Mesothelial cell of epicardium (in vitro differentiated cells): Measurements from ENCODE around the gene TMEM163. TPM values are rescaled to one million over a fixed set of nuclear protein-coding genes. Genes with fewer than 3 reads are reported as not detected.

Experiments used
- DNase-seq, 2 experiments: peaks; one replicate each; pipeline ENCODE4 v3.0.0; 2021; ENCODE audit warnings: low spot score in 2 of 2; ENCODE audit not compliant: unreplicated experiment in 2 of 2
- H3K27ac Mint-ChIP-seq: 2 replicates; pipeline ENCODE4 v1.8.0; 2021; ENCODE audit warnings: mixed read lengths
- H3K27me3 Mint-ChIP-seq: 2 replicates; pipeline ENCODE4 v1.8.0; 2021; ENCODE audit warnings: low read depth, mixed read lengths
- H3K36me3 Mint-ChIP-seq: 2 replicates; pipeline ENCODE4 v1.8.0; 2021; ENCODE audit warnings: mixed read lengths
- H3K4me1 Mint-ChIP-seq: 2 replicates; pipeline ENCODE4 v1.8.0; 2021; ENCODE audit warnings: mixed read lengths
- H3K4me3 Mint-ChIP-seq: 2 replicates; pipeline ENCODE4 v1.8.0; 2021; ENCODE audit warnings: mild to moderate bottlenecking, moderate library complexity, mixed read lengths
- H3K9me3 Mint-ChIP-seq: 2 replicates; pipeline ENCODE4 v1.8.0; 2021; ENCODE audit warnings: mixed read lengths
- CTCF ChIP-seq: fragments of 200-600 bp; sonication (generic); IDR thresholded peaks from one replicate; pipeline ENCODE4 v1.5.0; 2021; ENCODE audit warnings: antibody characterized with exemption; ENCODE audit not compliant: unreplicated experiment
- total RNA-seq: library from RNA; stranded (reverse); gene quantifications from 3 replicates; pipeline ENCODE4 v1.2.1, GENCODE V29; 2021

TMEM163 gene
- total RNA-seq, 1 donor from 2014 or later = 0.47 TPM

DNA sequence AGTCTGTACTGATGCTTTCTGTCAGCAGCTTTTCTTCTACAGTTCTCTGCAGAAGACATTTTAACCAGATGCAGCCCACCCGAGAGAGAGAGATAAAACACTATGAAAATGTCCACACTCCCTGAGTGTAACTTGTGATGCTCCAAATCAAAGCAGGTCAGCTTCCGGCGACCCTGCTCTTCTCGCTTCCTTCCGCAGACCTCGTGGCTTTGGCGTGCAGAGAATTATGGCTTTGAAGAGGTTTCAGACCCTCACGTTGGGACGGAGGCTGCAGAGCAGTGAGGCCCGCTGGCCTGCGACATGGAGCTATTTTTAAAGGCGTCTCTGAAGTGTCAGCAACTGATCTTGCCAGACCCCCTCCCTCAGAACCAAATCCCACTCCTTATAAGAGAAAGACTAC is 41.8 kb downstream of the TMEM163 start:
- peaks cover 4% of the 10 kb centered on the region for H3K9me3 Mint-ChIP-seq

GRCh38 chr2:134675314-134675713 is 43.5 kb downstream of the TMEM163 start:
- no peak overlapping the region for H3K27ac Mint-ChIP-seq
- H3K27me3 Mint-ChIP-seq = peaks cover 16% of the 10 kb centered on the region
- no peak for TF ChIP-seq CTCF
- H3K9me3 Mint-ChIP-seq = peaks cover 4% of the 10 kb centered on the region
- no peak overlapping the region for H3K4me3 Mint-ChIP-seq
- no peaks in the 10 kb centered on the region for H3K36me3 Mint-ChIP-seq
- DNase-seq = no peak
- H3K4me1 Mint-ChIP-seq = no peaks in the 10 kb centered on the region

More for the DNA sequence above, 41.8 kb downstream of the TMEM163 start:
- Mint-ChIP-seq H3K4me1 (no peaks in the 10 kb centered on the region), H3K27me3 (peaks cover 16% of the 10 kb centered on the region), H3K27ac (no peak overlapping the region), H3K36me3 (no peaks in the 10 kb centered on the region), H3K4me3 (no peak overlapping the region)
- no peak for TF ChIP-seq CTCF
- DNase-seq = no peak

DNA sequence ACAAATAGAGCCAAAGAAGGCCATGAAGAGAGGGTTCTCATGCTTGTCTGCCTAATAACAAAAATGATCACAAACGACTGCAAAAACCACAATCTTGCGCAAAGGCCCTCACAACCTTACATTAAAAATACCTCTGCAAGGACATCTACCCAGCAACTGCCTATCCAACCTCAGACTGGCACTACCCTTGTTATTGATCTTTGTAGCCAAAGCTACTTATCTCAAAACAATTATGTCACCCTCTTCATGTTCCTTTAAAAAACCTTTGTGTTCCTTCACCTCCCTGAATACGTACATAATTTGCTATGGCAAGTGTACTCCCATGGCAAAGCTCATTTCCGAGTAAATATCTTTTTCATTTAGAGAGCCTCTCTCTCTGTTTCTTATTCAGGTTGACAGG is 44.1 kb downstream of the TMEM163 start:
- H3K36me3 Mint-ChIP-seq = no peaks in the 10 kb centered on the region
- H3K4me1 Mint-ChIP-seq = no peaks in the 10 kb centered on the region
- peaks cover 4% of the 10 kb centered on the region for H3K9me3 Mint-ChIP-seq
- H3K27ac Mint-ChIP-seq = no peak overlapping the region
- H3K27me3 Mint-ChIP-seq = peaks cover 20% of the 10 kb centered on the region
- no peak for DNase-seq
- no peak overlapping the region for H3K4me3 Mint-ChIP-seq
- TF ChIP-seq CTCF = no peak

DNA sequence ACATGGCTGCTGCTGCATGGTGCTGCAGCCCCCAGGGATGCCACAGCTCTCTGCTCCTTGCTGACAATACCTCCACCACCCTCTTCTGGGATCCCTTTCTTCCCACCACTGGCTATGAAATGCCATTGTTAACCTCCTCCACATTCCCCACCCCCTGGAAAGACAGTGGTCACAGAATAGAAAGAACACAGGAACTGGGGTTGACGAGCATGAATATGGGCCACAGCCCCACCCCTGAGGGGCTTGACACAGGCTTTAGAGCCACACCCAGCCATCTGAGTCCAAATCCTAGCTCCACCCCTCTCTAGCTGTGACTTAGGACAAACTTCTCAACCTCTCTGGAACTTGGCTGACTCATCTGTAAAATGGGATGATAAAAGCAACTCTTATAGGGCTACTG is 47.3 kb downstream of the TMEM163 start:
- Mint-ChIP-seq H3K4me1 (no peaks in the 10 kb centered on the region), H3K36me3 (no peaks in the 10 kb centered on the region), H3K27ac (no peak overlapping the region), H3K27me3 (peaks cover 46% of the 10 kb centered on the region), H3K9me3 (peaks cover 4% of the 10 kb centered on the region), H3K4me3 (no peak overlapping the region)
- TF ChIP-seq CTCF = no peak
- DNase-seq = no peak

GRCh38 chr2:134670955-134671354 is 47.8 kb downstream of the TMEM163 start:
- DNase-seq = no peak
- Mint-ChIP-seq H3K27me3 (peaks cover 51% of the 10 kb centered on the region), H3K4me1 (no peaks in the 10 kb centered on the region), H3K9me3 (peaks cover 4% of the 10 kb centered on the region), H3K27ac (no peak overlapping the region), H3K36me3 (no peaks in the 10 kb centered on the region), H3K4me3 (no peak overlapping the region)
- TF ChIP-seq CTCF = no peak
